ENCODE measurements around the gene VWA5B1.

Gene VWA5B1

GRCh38 chr1:20399196-20399595 is 108.5 kb downstream of the VWA5B1 start:
- DNase-seq = no peak

GRCh38 chr1:20399606-20400180 is 109.0 kb downstream of the VWA5B1 start:
- DNase-seq = no peak

GRCh38 chr1:20400341-20401177 is 109.9 kb downstream of the VWA5B1 start:
- no peak for DNase-seq

- DNase-seq = no peak
Measured at GRCh38 chr1:20401405-20402010, 110.8 kb downstream of the VWA5B1 start.

- DNase-seq = no peak
Measured at GRCh38 chr1:20402585-20403422, 112.1 kb downstream of the VWA5B1 start.

GRCh38 chr1:20403423-20404145 is 112.9 kb downstream of the VWA5B1 start:
- no peak for DNase-seq

GRCh38 chr1:20404466-20404865 is 113.8 kb downstream of the VWA5B1 start:
- no peak for DNase-seq
